Breast epithelium (tissue), 3 donors: ENCODE measurements around the gene IRF1.

Experiments used
- POLR2A ChIP-seq: fragments of 450-650 bp; IDR thresholded peaks from one replicate; pipeline ENCODE4 v1.6.1; 2016; ENCODE audit warnings: antibody characterized with exemption, mild to moderate bottlenecking, moderate library complexity
- POLR2AphosphoS5 ChIP-seq, 3 donors: sonication (generic); formaldehyde crosslinking; IDR thresholded peaks; one replicate each; pipeline ENCODE4 v1.6.1; 2017; ENCODE audit warnings: antibody characterized with exemption in 3 of 3
- TF ChIP-seq, protein P1 (sequence below), 3 donors: fragments of 450-650 bp; IDR thresholded peaks; one replicate each; pipeline ENCODE4 v1.5.1; 2016 to 2017; ENCODE audit warnings: antibody characterized with exemption in 3 of 3, mild to moderate bottlenecking in 3 of 3, moderate library complexity in 3 of 3

DNA sequence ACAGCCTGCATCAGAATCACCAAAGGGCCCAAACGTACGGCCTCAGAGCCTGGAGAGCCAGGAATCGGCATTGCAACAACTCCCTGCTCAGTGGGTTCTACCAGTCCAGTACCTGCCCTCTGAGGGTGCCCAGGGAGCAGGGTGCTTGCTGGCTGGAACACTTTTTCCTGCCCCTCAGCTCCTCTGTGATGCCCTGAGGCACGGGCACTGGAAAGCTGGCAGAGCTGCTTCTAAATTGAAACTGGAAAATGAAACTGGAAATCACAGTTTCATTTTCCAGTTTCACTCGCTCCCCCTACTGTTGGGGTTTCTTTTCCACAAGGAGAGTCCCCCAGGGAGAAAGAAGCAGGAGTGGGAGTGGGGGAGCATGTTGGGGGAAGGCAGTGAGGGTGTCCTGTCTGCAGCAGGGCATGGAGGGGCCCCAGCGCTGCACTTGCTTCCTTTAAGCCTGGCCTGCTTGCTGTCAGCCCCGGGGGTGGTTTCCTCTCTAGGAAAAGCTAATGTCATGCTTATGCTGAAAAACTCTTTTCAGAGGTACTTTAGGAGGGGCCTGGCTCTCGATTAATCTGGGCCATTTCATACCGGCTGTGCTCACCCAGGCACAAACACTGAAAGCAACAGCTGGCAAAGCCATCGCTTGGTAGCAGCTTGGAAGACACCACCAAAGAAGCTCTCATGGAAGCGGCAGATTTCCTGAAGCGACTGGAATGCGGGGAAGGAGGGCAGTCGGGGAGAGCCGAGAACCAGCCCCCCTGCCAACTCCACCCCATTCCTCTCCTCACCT lies 26.2 kb downstream of the IRF1 start:
- TF ChIP-seq, protein P1, sequence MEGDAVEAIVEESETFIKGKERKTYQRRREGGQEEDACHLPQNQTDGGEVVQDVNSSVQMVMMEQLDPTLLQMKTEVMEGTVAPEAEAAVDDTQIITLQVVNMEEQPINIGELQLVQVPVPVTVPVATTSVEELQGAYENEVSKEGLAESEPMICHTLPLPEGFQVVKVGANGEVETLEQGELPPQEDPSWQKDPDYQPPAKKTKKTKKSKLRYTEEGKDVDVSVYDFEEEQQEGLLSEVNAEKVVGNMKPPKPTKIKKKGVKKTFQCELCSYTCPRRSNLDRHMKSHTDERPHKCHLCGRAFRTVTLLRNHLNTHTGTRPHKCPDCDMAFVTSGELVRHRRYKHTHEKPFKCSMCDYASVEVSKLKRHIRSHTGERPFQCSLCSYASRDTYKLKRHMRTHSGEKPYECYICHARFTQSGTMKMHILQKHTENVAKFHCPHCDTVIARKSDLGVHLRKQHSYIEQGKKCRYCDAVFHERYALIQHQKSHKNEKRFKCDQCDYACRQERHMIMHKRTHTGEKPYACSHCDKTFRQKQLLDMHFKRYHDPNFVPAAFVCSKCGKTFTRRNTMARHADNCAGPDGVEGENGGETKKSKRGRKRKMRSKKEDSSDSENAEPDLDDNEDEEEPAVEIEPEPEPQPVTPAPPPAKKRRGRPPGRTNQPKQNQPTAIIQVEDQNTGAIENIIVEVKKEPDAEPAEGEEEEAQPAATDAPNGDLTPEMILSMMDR (IDR thresholded peaks at IDR 0.05) = no peak
- TF ChIP-seq POLR2AphosphoS5 (IDR thresholded peaks at IDR 0.05) = no peak
- no peak for TF ChIP-seq POLR2A
